GM23338 (cell line): Measurements from ENCODE around the gene HGS. TPM values are rescaled to one million over a fixed set of nuclear protein-coding genes. Genes with fewer than 3 reads are reported as not detected.

Experiments used
- ATAC-seq: fragments of 200-7000 bp; cut with Tn5 transposase; 3 replicates; pipeline ENCODE4 v1.9.1; 2020
- DNase-seq: peaks from one replicate; pipeline ENCODE4 v3.0.0-alpha.2; 2015; ENCODE audit warnings: low spot score
- H2AFZ ChIP-seq: fragments of 200-600 bp; sonication (generic); 2 replicates; pipeline ENCODE4 v1.8.0; 2016; ENCODE audit warnings: antibody characterized with exemption, mild to moderate bottlenecking, moderate library complexity
- H3F3A ChIP-seq: fragments of 200-600 bp; sonication (generic); replicated peaks from 2 replicates; pipeline ENCODE4 v1.8.0; 2017; ENCODE audit warnings: antibody characterized with exemption, mixed run types, low read depth
- H3K27ac ChIP-seq: fragments of 200-600 bp; sonication (generic); 2 replicates; pipeline ENCODE4 v1.6.1; 2016; ENCODE audit warnings: low read depth
- H3K27me3 ChIP-seq: fragments of 200-600 bp; sonication (generic); 2 replicates; pipeline ENCODE4 v1.8.0; 2016; ENCODE audit warnings: mild to moderate bottlenecking, mixed run types, moderate library complexity; ENCODE audit not compliant: insufficient read depth
- H3K36me3 ChIP-seq: fragments of 200-600 bp; sonication (generic); 2 replicates; pipeline ENCODE4 v1.8.0; 2016; ENCODE audit warnings: mild to moderate bottlenecking; ENCODE audit not compliant: insufficient read depth
- H3K4me1 ChIP-seq: fragments of 200-600 bp; sonication (generic); 2 replicates; pipeline ENCODE4 v1.8.0; 2016; ENCODE audit warnings: mild to moderate bottlenecking, moderate library complexity; ENCODE audit not compliant: insufficient read depth
- H3K4me2 ChIP-seq: fragments of 200-600 bp; sonication (generic); 2 replicates; pipeline ENCODE4 v1.7.1; 2017; ENCODE audit warnings: mixed run types
- H3K4me3 ChIP-seq: fragments of 200-600 bp; sonication (generic); 2 replicates; pipeline ENCODE4 v1.6.1; 2016; ENCODE audit warnings: mixed run types
- H3K79me2 ChIP-seq: fragments of 200-600 bp; sonication (generic); replicated peaks from 2 replicates; pipeline ENCODE4 v1.8.0; 2017; ENCODE audit warnings: mild to moderate bottlenecking; ENCODE audit not compliant: insufficient read depth
- H3K9me2 ChIP-seq: fragments of 200-600 bp; sonication (generic); 2 replicates; pipeline ENCODE4 v1.8.0; 2017; ENCODE audit not compliant: insufficient read depth
- H4K20me1 ChIP-seq: fragments of 200-600 bp; sonication (generic); replicated peaks from 2 replicates; pipeline ENCODE4 v1.8.0; 2017; ENCODE audit warnings: mild to moderate bottlenecking; ENCODE audit not compliant: insufficient read depth
- H3K27ac Mint-ChIP-seq: 2 replicates; pipeline ENCODE4 v1.8.0; 2020; ENCODE audit warnings: inconsistent platforms, mild to moderate bottlenecking, moderate library complexity, mixed read lengths
- H3K27me3 Mint-ChIP-seq: 3 replicates; pipeline ENCODE4 v1.8.0; 2022; ENCODE audit warnings: low read depth, mild to moderate bottlenecking, moderate library complexity, mixed read lengths, inconsistent platforms; ENCODE audit not compliant: insufficient read depth, poor library complexity
- H3K36me3 Mint-ChIP-seq: 3 replicates; pipeline ENCODE4 v1.8.0; 2021; ENCODE audit warnings: low read depth, mild to moderate bottlenecking, inconsistent platforms, moderate library complexity, mixed read lengths
- H3K4me1 Mint-ChIP-seq: 3 replicates; pipeline ENCODE4 v1.8.0; 2020; ENCODE audit warnings: mild to moderate bottlenecking, inconsistent platforms, mixed read lengths
- H3K4me3 Mint-ChIP-seq: 3 replicates; pipeline ENCODE4 v1.8.0; 2021; ENCODE audit warnings: moderate library complexity, mild to moderate bottlenecking, inconsistent platforms, mixed read lengths
- H3K9me3 Mint-ChIP-seq: 3 replicates; pipeline ENCODE4 v1.8.0; 2020; ENCODE audit warnings: moderate library complexity, mild to moderate bottlenecking, inconsistent platforms, mixed read lengths
- CREB1 ChIP-seq: fragments of 250-450 bp; sonication (Bioruptor Pico); IDR thresholded peaks from 2 replicates; pipeline ENCODE4 v1.5.0; 2020; ENCODE audit warnings: low read depth, mild to moderate bottlenecking, moderate library complexity
- EZH2 ChIP-seq: fragments of 200-600 bp; sonication (generic); IDR thresholded peaks from one replicate; pipeline ENCODE4 v1.8.0; 2017; ENCODE audit warnings: antibody characterized with exemption, mild to moderate bottlenecking, low read depth; ENCODE audit not compliant: unreplicated experiment
- EZH2phosphoT487 ChIP-seq: fragments of 200-600 bp; sonication (generic); IDR thresholded peaks from one replicate; pipeline ENCODE4 v1.8.1; 2018; ENCODE audit warnings: antibody characterized with exemption; ENCODE audit not compliant: unreplicated experiment
- JUNB ChIP-seq: IDR thresholded peaks from one replicate; pipeline ENCODE4 v1.6.1; 2016; ENCODE audit warnings: antibody characterized with exemption; ENCODE audit not compliant: unreplicated experiment
- NANOG ChIP-seq: IDR thresholded peaks from 2 replicates; pipeline ENCODE4 v1.6.1; 2016; ENCODE audit warnings: antibody characterized with exemption, borderline replicate concordance
- ZNF114 ChIP-seq: fragments of 250-450 bp; sonication (Bioruptor Pico); IDR thresholded peaks from 2 replicates; pipeline ENCODE4 v1.5.0; 2020; ENCODE audit warnings: mild to moderate bottlenecking, moderate library complexity
- ZNF331 ChIP-seq: fragments of 250-450 bp; sonication (Bioruptor Pico); IDR thresholded peaks from 2 replicates; pipeline ENCODE4 v1.5.0; 2020; ENCODE audit warnings: low read depth, mild to moderate bottlenecking, moderate library complexity
- polyA plus RNA-seq: library from polyadenylated mRNA; unstranded; fragments of >200 nt; fragmentation: Nextera tagmentation; extraction: Ambion mirVana; gene quantifications from 2 replicates; pipeline ENCODE4 v1.2.1, GENCODE V29; 2016
- total RNA-seq: library from RNA; depleted of rRNA; stranded (reverse); fragments of >200 nt; shearing (Covaris generic); gene quantifications from 2 replicates; pipeline ENCODE4 v1.2.3, GENCODE V29; 2014
- TF ChIP-seq, protein P1 (sequence below): IDR thresholded peaks from 2 replicates; pipeline ENCODE4 v1.6.1; 2016; ENCODE audit warnings: antibody characterized with exemption
- TF ChIP-seq, protein P2 (sequence below): IDR thresholded peaks from one replicate; pipeline ENCODE4 v1.6.1; 2018; ENCODE audit warnings: antibody characterized with exemption; ENCODE audit not compliant: unreplicated experiment

The HGS gene
- total and polyA plus RNA-seq, 2 experiments from 2014 or later = 59.0 to 90.2 TPM

DNA sequence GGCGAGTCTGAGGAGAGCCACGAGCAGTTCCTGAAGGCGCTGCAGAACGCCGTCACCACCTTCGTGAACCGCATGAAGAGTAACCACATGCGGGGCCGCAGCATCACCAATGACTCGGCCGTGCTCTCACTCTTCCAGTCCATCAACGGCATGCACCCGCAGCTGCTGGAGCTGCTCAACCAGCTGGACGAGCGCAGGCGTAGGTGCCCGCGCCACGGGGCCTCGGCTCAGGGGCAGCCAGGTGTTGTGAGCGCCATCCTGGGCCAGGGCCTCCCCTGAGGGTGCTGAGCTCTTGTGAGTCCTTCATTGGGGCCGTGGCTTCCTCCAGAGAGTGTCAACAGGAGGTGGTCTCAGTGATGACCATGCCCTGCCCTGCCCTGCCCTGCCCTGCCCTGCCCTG is 12.0 kb downstream of the HGS start:
- DNase-seq (no peak), ATAC-seq (no peak)
- Histone ChIP-seq H3F3A (0 out of 2 replicates have a peak, but pooled peaks cover 11% of the 10 kb centered on the region), H3K4me3 (no peak overlapping the region), H4K20me1 (peaks cover 4% of the 10 kb centered on the region; the same call in 1 of the 2 replicates), H3K4me2 (no peak overlapping the region), H2AFZ (no peak overlapping the region), H3K27me3 (no peaks in the 10 kb centered on the region), H3K9me2 (no peaks in the 10 kb centered on the region), H3K36me3 (no peaks in the 10 kb centered on the region), H3K27ac (no peak overlapping the region), H3K4me1 (no peaks in the 10 kb centered on the region), H3K79me2 (peaks cover 18% of the 10 kb centered on the region)
- Mint-ChIP-seq H3K4me3 (no peak overlapping the region), H3K36me3 (peaks cover 47% of the 10 kb centered on the region), H3K9me3 (no peaks in the 10 kb centered on the region), H3K27me3 (peaks cover 7% of the 10 kb centered on the region), H3K4me1 (peaks cover under 1% of the 10 kb centered on the region; the same call in 1 of the 3 replicates), H3K27ac (no peak overlapping the region)
- no peak for TF ChIP-seq ZNF331 (CRISPR knock-in tag)
- TF ChIP-seq, protein P1, sequence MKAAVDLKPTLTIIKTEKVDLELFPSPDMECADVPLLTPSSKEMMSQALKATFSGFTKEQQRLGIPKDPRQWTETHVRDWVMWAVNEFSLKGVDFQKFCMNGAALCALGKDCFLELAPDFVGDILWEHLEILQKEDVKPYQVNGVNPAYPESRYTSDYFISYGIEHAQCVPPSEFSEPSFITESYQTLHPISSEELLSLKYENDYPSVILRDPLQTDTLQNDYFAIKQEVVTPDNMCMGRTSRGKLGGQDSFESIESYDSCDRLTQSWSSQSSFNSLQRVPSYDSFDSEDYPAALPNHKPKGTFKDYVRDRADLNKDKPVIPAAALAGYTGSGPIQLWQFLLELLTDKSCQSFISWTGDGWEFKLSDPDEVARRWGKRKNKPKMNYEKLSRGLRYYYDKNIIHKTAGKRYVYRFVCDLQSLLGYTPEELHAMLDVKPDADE = no peak
- no peak for TF ChIP-seq ZNF114
- no peak for TF ChIP-seq EZH2phosphoT487
- TF ChIP-seq, protein P2, sequence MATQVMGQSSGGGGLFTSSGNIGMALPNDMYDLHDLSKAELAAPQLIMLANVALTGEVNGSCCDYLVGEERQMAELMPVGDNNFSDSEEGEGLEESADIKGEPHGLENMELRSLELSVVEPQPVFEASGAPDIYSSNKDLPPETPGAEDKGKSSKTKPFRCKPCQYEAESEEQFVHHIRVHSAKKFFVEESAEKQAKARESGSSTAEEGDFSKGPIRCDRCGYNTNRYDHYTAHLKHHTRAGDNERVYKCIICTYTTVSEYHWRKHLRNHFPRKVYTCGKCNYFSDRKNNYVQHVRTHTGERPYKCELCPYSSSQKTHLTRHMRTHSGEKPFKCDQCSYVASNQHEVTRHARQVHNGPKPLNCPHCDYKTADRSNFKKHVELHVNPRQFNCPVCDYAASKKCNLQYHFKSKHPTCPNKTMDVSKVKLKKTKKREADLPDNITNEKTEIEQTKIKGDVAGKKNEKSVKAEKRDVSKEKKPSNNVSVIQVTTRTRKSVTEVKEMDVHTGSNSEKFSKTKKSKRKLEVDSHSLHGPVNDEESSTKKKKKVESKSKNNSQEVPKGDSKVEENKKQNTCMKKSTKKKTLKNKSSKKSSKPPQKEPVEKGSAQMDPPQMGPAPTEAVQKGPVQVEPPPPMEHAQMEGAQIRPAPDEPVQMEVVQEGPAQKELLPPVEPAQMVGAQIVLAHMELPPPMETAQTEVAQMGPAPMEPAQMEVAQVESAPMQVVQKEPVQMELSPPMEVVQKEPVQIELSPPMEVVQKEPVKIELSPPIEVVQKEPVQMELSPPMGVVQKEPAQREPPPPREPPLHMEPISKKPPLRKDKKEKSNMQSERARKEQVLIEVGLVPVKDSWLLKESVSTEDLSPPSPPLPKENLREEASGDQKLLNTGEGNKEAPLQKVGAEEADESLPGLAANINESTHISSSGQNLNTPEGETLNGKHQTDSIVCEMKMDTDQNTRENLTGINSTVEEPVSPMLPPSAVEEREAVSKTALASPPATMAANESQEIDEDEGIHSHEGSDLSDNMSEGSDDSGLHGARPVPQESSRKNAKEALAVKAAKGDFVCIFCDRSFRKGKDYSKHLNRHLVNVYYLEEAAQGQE = no peak
- TF ChIP-seq EZH2 = no peak
- no peak for TF ChIP-seq NANOG

DNA sequence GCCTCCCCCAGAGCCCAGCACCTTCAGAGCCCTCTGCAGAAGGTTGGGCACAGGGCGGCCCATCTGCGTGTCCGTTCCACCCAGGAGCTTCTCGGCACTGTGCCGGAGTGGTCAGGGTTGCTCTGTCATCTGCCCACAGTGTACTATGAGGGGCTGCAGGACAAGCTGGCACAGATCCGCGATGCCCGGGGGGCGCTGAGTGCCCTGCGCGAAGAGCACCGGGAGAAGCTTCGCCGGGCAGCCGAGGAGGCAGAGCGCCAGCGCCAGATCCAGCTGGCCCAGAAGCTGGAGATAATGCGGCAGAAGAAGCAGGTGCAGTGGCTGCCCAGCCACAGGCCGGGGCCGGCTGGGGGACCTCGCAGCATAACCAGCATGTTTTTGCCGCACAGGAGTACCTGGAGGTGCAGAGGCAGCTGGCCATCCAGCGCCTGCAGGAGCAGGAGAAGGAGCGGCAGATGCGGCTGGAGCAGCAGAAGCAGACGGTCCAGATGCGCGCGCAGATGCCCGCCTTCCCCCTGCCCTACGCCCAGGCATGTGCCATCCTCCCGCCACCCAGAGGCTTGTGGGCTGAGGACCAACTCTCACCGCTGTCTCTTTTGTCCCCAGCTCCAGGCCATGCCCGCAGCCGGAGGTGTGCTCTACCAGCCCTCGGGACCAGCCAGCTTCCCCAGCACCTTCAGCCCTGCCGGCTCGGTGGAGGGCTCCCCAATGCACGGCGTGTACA is 12.6 kb downstream of the HGS start:
- peaks cover 21% of the 10 kb centered on the region for H3K79me2 ChIP-seq
- DNase-seq = no peak
- no peaks in the 10 kb centered on the region for H3K9me2 ChIP-seq

More for the DNA sequence above, 12.6 kb downstream of the HGS start:
- Mint-ChIP-seq H3K27me3 (peaks cover 7% of the 10 kb centered on the region), H3K4me1 (peaks cover 4% of the 10 kb centered on the region; the same call in 1 of the 3 replicates), H3K27ac (no peak overlapping the region), H3K4me3 (no peak overlapping the region), H3K9me3 (no peaks in the 10 kb centered on the region), H3K36me3 (peaks cover 45% of the 10 kb centered on the region)
- Histone ChIP-seq H3K4me2 (no peak overlapping the region), H4K20me1 (peaks cover 4% of the 10 kb centered on the region; the same call in 1 of the 2 replicates), H3F3A (0 out of 2 replicates have a peak, but pooled peaks cover 11% of the 10 kb centered on the region), H2AFZ (no peak overlapping the region), H3K4me3 (no peak overlapping the region), H3K4me1 (no peaks in the 10 kb centered on the region), H3K27me3 (no peaks in the 10 kb centered on the region), H3K27ac (no peak overlapping the region), H3K36me3 (no peaks in the 10 kb centered on the region)
- no peak for ATAC-seq
- no peak for TF ChIP-seq JUNB
- no peak for TF ChIP-seq CREB1
- no peak for TF ChIP-seq EZH2phosphoT487
- no peak for TF ChIP-seq EZH2
